DND-41 (cell line): ENCODE results near the gene GALNT1.

Experiments
- ATAC-seq: fragments of 200-7000 bp; cut with Tn5 transposase; 3 replicates; pipeline ENCODE4 v1.9.1; 2021; ENCODE audit warnings: low read depth; ENCODE audit not compliant: insufficient read depth
- DNase-seq: peaks from one replicate; pipeline ENCODE4 v3.0.0-alpha.2; 2020
- H2AFZ ChIP-seq: 2 replicates; pipeline ENCODE4 v1.6.0; 2012; ENCODE audit warnings: low read depth, low read length
- H3K27ac ChIP-seq: 2 replicates; pipeline ENCODE4 v1.5.1; 2012; ENCODE audit warnings: low read length, inconsistent platforms
- H3K27me3 ChIP-seq: fragments of 200-600 bp; sonication (generic); 2 replicates; pipeline ENCODE4 v1.6.0; 2012; ENCODE audit warnings: low read length, mild to moderate bottlenecking, inconsistent platforms; ENCODE audit not compliant: insufficient read depth, poor library complexity
- H3K36me3 ChIP-seq: 2 replicates; pipeline ENCODE4 v1.5.1; 2012; ENCODE audit warnings: low read length, inconsistent platforms; ENCODE audit not compliant: insufficient read depth
- H3K4me1 ChIP-seq: 2 replicates; pipeline ENCODE4 v1.5.1; 2012; ENCODE audit warnings: mild to moderate bottlenecking, low read length; ENCODE audit not compliant: insufficient read depth
- H3K4me2 ChIP-seq: 2 replicates; pipeline ENCODE4 v1.6.0; 2012; ENCODE audit warnings: mild to moderate bottlenecking, moderate library complexity, low read length, inconsistent platforms; ENCODE audit not compliant: insufficient read depth
- H3K4me3 ChIP-seq, 2 experiments: fragments of 200-600 bp in 1 of 2; shearing (Covaris generic) in 1 of 2; 2 replicates each; pipeline ENCODE4 v1.5.1; 2012 to 2016; ENCODE audit warnings: inconsistent platforms in 2 of 2, low read length in 2 of 2, mild to moderate bottlenecking in 2 of 2, low read depth in 1 of 2, moderate library complexity in 1 of 2
- H3K79me2 ChIP-seq: 2 replicates; pipeline ENCODE4 v1.6.0; 2012; ENCODE audit warnings: low read length, inconsistent platforms; ENCODE audit not compliant: insufficient read depth
- H3K9ac ChIP-seq: 2 replicates; pipeline ENCODE4 v1.6.0; 2012; ENCODE audit warnings: low read depth, mild to moderate bottlenecking, inconsistent platforms, low read length, moderate library complexity
- H3K9me3 ChIP-seq: 2 replicates; pipeline ENCODE4 v1.5.1; 2012; ENCODE audit warnings: low read length, moderate library complexity, mild to moderate bottlenecking, inconsistent platforms; ENCODE audit not compliant: insufficient read depth, severe bottlenecking
- H4K20me1 ChIP-seq: 2 replicates; pipeline ENCODE4 v1.6.0; 2012; ENCODE audit warnings: low read length; ENCODE audit not compliant: insufficient read depth
- CTCF ChIP-seq: IDR thresholded peaks from 2 replicates; pipeline ENCODE4 v1.5.1; 2012; ENCODE audit warnings: borderline replicate concordance, low read length, moderate library complexity, mild to moderate bottlenecking; ENCODE audit not compliant: poor library complexity, severe bottlenecking; ENCODE audit errors: extremely low read depth
- EZH2 ChIP-seq: IDR thresholded peaks from 3 replicates; pipeline ENCODE4 v1.6.1; 2012; ENCODE audit warnings: borderline replicate concordance, low read depth, mild to moderate bottlenecking, moderate library complexity, low read length, inconsistent platforms; ENCODE audit not compliant: severe bottlenecking

GALNT1 gene

DNA sequence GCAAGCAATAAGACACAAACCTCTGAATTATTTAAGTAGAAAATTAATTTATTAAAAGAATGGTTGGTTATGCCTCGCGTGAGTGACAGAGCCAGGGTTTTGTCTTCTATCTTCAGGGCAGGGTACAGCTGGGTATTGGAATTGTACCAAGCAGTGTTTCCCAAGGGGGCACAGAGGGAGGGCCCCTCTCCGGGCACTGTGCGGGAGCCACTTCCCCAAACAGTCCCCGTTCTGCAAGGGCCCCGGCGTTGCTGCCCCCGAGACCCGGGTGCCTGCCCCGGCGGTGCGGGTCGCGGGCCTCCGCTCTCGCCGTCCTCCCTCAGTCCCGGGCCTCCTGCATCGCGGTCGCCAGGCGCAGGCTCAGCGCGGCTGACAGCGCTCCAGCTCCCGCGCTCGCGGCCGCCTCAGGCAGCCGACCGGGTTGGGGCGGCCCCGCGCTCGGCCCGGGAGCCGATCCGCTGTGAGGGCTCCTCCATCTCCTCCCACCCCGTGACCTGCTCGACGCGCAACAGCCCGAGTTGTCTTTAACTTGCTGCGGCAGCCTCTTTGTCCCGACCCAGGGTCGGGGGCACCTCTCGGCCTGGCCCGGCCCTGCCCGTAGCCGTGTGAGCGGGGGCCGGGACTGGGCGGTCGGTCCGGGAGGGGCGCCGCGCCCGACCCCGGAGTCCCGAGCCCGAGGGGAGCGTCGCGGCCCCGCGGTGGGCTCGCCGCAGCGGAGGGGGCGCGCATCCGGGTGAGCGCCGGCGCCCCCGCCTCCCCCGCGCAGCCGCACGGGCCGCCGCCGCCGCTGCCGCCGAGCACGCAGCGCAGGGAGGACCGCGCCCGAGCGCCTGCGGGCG, 620 bp upstream of the GALNT1 start:
- peak; percentile 64 for DNase-seq
- H3K27ac ChIP-seq: peak overlapping the region; percentile 77

GRCh38 chr18:35581898-35582641, 530 bp downstream of the GALNT1 start:
- Histone ChIP-seq H3K9me3 (peaks cover under 1% of the 10 kb centered on the region), H3K27ac (peak overlapping the region; percentile 66), H3K36me3 (0 out of 2 replicates have a peak, but pooled peaks cover 3% of the 10 kb centered on the region), H4K20me1 (peaks cover 13% of the 10 kb centered on the region; the same call in 1 of the 2 replicates), H3K27me3 (peaks cover 8% of the 10 kb centered on the region), H3K4me3 (peak overlapping the region; percentile 75 to 76), H2AFZ (peak overlapping the region; percentile 73), H3K4me1 (peaks cover 28% of the 10 kb centered on the region), H3K9ac (peak overlapping the region; percentile 69), H3K79me2 (peaks cover 47% of the 10 kb centered on the region), H3K4me2 (peak overlapping the region; percentile 76)
- ATAC-seq (peak; percentile 6; the same call in 1 of the 3 replicates), DNase-seq (peak; percentile 26)
- TF ChIP-seq EZH2: no peak
- no peak for TF ChIP-seq CTCF

More for the DNA sequence above, 620 bp upstream of the GALNT1 start:
- H3K4me2 ChIP-seq: peak overlapping the region; percentile 88
- 0 out of 2 replicates have a peak, but pooled peaks cover 3% of the 10 kb centered on the region for H3K36me3 ChIP-seq
- TF ChIP-seq EZH2: no peak
- no peak for TF ChIP-seq CTCF
- peaks cover 13% of the 10 kb centered on the region; the same call in 1 of the 2 replicates for H4K20me1 ChIP-seq
- peak; percentile 85 for ATAC-seq
- peaks cover 28% of the 10 kb centered on the region for H3K4me1 ChIP-seq
- peak overlapping the region; percentile 86 for H2AFZ ChIP-seq
- peak overlapping the region; percentile 78 to 80 for H3K4me3 ChIP-seq
- H3K79me2 ChIP-seq: peaks cover 38% of the 10 kb centered on the region
- H3K9ac ChIP-seq: peak overlapping the region; percentile 88
- peaks cover 11% of the 10 kb centered on the region for H3K9me3 ChIP-seq
- H3K27me3 ChIP-seq: peaks cover 8% of the 10 kb centered on the region

DNA sequence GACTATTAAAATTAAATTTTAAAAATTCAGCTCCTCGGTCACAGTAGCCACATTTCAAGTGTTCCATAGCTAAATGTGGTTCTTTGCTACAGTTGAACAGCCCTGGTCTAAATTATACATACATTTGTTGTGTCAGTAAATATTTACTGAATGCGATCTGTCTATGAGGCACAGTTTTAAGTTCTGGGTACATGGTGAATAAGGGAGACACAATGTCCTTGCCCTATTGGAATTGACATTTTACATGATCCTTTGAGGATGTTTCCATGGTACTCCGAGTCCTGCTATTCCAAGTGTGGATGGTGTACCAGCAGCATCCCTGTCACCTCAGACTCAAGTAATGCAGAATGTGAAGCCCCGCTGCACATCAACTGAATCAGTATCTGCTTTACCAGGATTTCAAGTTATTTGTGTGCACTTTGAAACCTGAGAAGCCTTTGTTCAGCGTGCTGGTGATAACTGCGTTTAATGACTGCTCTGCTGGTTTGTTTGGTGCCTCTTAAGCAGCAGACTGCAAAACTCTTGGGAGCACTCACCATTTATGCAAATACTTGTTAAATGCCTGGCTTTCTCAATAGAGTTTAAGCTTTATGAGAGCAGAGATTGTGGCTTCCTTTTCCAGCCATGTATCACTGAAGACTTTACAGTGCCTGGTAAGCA, 1.5 kb downstream of the GALNT1 start:
- Histone ChIP-seq H3K4me1 (peaks cover 28% of the 10 kb centered on the region), H3K4me3 (peak overlapping the region in 1 of 2 experiments; percentile 75; a peak in 1 of 4 replicates), H3K27ac (no peak overlapping the region), H2AFZ (no peak overlapping the region), H3K27me3 (peaks cover 8% of the 10 kb centered on the region), H3K9me3 (peaks cover 5% of the 10 kb centered on the region), H3K79me2 (peaks cover 57% of the 10 kb centered on the region), H3K4me2 (peak overlapping the region; percentile 76), H4K20me1 (peaks cover 13% of the 10 kb centered on the region; the same call in 1 of the 2 replicates), H3K9ac (peak overlapping the region; percentile 69; the same call in 1 of the 2 replicates), H3K36me3 (0 out of 2 replicates have a peak, but pooled peaks cover 3% of the 10 kb centered on the region)
- DNase-seq: no peak
- no peak for TF ChIP-seq CTCF
- no peak for TF ChIP-seq EZH2
- no peak for ATAC-seq
